A549 treated with ZK216348 at 1 μM for 4 hours (cell line): ENCODE results near the gene GGTLC2. TPM values are rescaled to one million over a fixed set of nuclear protein-coding genes. Genes with fewer than 3 reads are reported as not detected.

ENCODE experiments used
- total RNA-seq: library from RNA; stranded (reverse); fragments of 200-300 nt; extraction: Qiagen RNA extraction; gene quantifications from 5 replicates; pipeline ENCODE4 v1.2.3, GENCODE V29; 2022; ENCODE audit warnings: low read depth

The GGTLC2 gene
- total RNA-seq: not detected in 5 replicates

DNA sequence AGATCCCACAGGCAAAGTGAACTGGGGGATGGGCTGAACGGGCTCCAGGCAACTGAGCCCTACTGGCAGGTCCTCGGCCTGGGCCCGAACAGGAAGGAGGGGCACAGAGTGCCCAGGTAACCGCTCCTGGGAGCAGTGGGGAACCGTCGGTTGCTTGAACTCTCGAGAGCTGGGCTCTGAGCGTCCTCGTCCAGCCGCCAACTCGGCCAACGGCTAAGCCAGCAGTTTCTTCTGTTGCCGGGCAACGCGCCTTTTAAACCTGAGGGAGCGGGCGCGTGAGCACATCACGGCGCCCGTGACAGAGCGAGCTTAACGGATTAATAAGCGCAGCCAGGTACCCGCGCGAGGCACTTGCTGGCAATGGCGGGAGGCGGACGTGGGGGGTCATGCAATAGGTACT is at the start of gene GGTLC2:
TSS of gene GGTLC2 (plus strand) at position 301 of the 400 bp plus-strand sequence. CDS start 1,732 bp downstream, outside the sequence.

Other genes with a start within 250 kb of the GGTLC2 start
- 0.74 to 1.9 TPM (median 1.5 TPM) in 5 replicates for gene ZNF280B, start 135.9 kb upstream of the GGTLC2 start, total RNA-seq
- 3.0 to 4.3 TPM (median 3.3 TPM) in 5 replicates for gene ZNF280A, start 124.3 kb upstream of the GGTLC2 start, total RNA-seq
- gene PRAME, start 85.3 kb upstream of the GGTLC2 start, total RNA-seq: 97.4 to 115 TPM (median 110 TPM) in 5 replicates
- gene IGLL5, start 243.2 kb downstream of the GGTLC2 start, total RNA-seq: not detected in 5 replicates